HUES48 (cell line): ENCODE measurements around the gene PHACTR1.
A peak's percentile ranks its signal among the peaks of the same experiment; 100 is the strongest.
"Not testable (repeated sequence)": the region's sequence is repeated elsewhere in the genome, so short reads cannot be mapped to it uniquely, and the experiment has no call there.

Experiments
- H3K27ac ChIP-seq: one replicate; pipeline ENCODE4 v1.7.0; 2013; ENCODE audit warnings: low read depth, low read length, inconsistent platforms
- H3K27me3 ChIP-seq: 2 replicates; pipeline ENCODE4 v1.6.1; 2013; ENCODE audit warnings: mild to moderate bottlenecking, low read length; ENCODE audit not compliant: control insufficient read depth, insufficient read depth
- H3K36me3 ChIP-seq: 2 replicates; pipeline ENCODE4 v1.6.1; 2013; ENCODE audit warnings: low read length; ENCODE audit not compliant: control insufficient read depth, insufficient read depth
- H3K4me1 ChIP-seq: 2 replicates; pipeline ENCODE4 v1.6.1; 2013; ENCODE audit warnings: mild to moderate bottlenecking, low read length; ENCODE audit not compliant: control insufficient read depth, insufficient read depth
- H3K4me3 ChIP-seq: 2 replicates; pipeline ENCODE4 v1.5.1; 2013; ENCODE audit warnings: mild to moderate bottlenecking, low read depth, low read length
- H3K9ac ChIP-seq: 2 replicates; pipeline ENCODE4 v1.6.1; 2013; ENCODE audit warnings: mild to moderate bottlenecking, low read depth, low read length, moderate library complexity
- H3K9me3 ChIP-seq: 2 replicates; pipeline ENCODE4 v1.6.1; 2013; ENCODE audit warnings: low read length; ENCODE audit not compliant: control insufficient read depth, insufficient read depth

The PHACTR1 gene

GRCh38 chr6:13304580-13305260, 588.2 kb downstream of the PHACTR1 start:
- Histone ChIP-seq H3K9ac (no peak overlapping the region), H3K27me3 (no peaks in the 10 kb centered on the region), H3K4me3 (no peak overlapping the region), H3K27ac (peak overlapping the region; percentile 7), H3K36me3 (peaks cover 96% of the 10 kb centered on the region), H3K9me3 (no peaks in the 10 kb centered on the region), H3K4me1 (no peaks in the 10 kb centered on the region)

- H3K9ac ChIP-seq = no peak overlapping the region
- no peaks in the 10 kb centered on the region for H3K27me3 ChIP-seq
- peak overlapping the region; percentile 7 for H3K27ac ChIP-seq
- H3K36me3 ChIP-seq = peaks cover 91% of the 10 kb centered on the region
- no peaks in the 10 kb centered on the region for H3K4me1 ChIP-seq
- H3K4me3 ChIP-seq = no peak overlapping the region
- no peaks in the 10 kb centered on the region for H3K9me3 ChIP-seq
Measured at GRCh38 chr6:13305288-13305687, 588.7 kb downstream of the PHACTR1 start.

GRCh38 chr6:13305791-13306190, 589.2 kb downstream of the PHACTR1 start:
- no peaks in the 10 kb centered on the region for H3K4me1 ChIP-seq
- peaks cover 91% of the 10 kb centered on the region for H3K36me3 ChIP-seq
- H3K27me3 ChIP-seq = no peaks in the 10 kb centered on the region
- H3K4me3 ChIP-seq = no peak overlapping the region
- H3K9me3 ChIP-seq = no peaks in the 10 kb centered on the region
- H3K27ac ChIP-seq = no peak overlapping the region
- H3K9ac ChIP-seq = no peak overlapping the region

GRCh38 chr6:13307508-13307995, 591.0 kb downstream of the PHACTR1 start:
- Histone ChIP-seq H3K36me3 (peaks cover 91% of the 10 kb centered on the region), H3K27me3 (no peaks in the 10 kb centered on the region), H3K4me1 (no peaks in the 10 kb centered on the region), H3K9me3 (no peaks in the 10 kb centered on the region), H3K4me3 (no peak overlapping the region), H3K27ac (no peak overlapping the region), H3K9ac (no peak overlapping the region)

GRCh38 chr6:13308332-13308731, 591.8 kb downstream of the PHACTR1 start:
- Histone ChIP-seq H3K27ac (no peak overlapping the region), H3K36me3 (peaks cover 89% of the 10 kb centered on the region), H3K9ac (no peak overlapping the region), H3K4me1 (no peaks in the 10 kb centered on the region), H3K27me3 (no peaks in the 10 kb centered on the region), H3K4me3 (no peak overlapping the region), H3K9me3 (no peaks in the 10 kb centered on the region)

GRCh38 chr6:13311155-13311554, 594.6 kb downstream of the PHACTR1 start:
- Histone ChIP-seq H3K4me3 (no peak overlapping the region), H3K27me3 (no peaks in the 10 kb centered on the region), H3K4me1 (no peaks in the 10 kb centered on the region), H3K27ac (no peak overlapping the region), H3K36me3 (peaks cover 89% of the 10 kb centered on the region), H3K9ac (no peak overlapping the region), H3K9me3 (no peaks in the 10 kb centered on the region)

GRCh38 chr6:13314806-13315205, 598.2 kb downstream of the PHACTR1 start:
- Histone ChIP-seq H3K36me3 (peaks cover 90% of the 10 kb centered on the region), H3K27me3 (no peaks in the 10 kb centered on the region)

GRCh38 chr6:13315896-13316295, 599.3 kb downstream of the PHACTR1 start:
- Histone ChIP-seq H3K36me3 (peaks cover 96% of the 10 kb centered on the region), H3K9me3 (no peaks in the 10 kb centered on the region), H3K27ac (no peak overlapping the region), H3K27me3 (no peaks in the 10 kb centered on the region), H3K4me1 (no peaks in the 10 kb centered on the region), H3K4me3 (no peak overlapping the region), H3K9ac (no peak overlapping the region)

More at GRCh38 chr6:13314806-13315205, 598.2 kb downstream of the PHACTR1 start:
- Histone ChIP-seq H3K9ac (no peak overlapping the region), H3K9me3 (no peaks in the 10 kb centered on the region), H3K27ac (no peak overlapping the region), H3K4me1 (no peaks in the 10 kb centered on the region), H3K4me3 (no peak overlapping the region)

GRCh38 chr6:13318821-13319220, 602.3 kb downstream of the PHACTR1 start:
- H3K4me1 ChIP-seq = no peaks in the 10 kb centered on the region
- no peak overlapping the region for H3K4me3 ChIP-seq
- no peak overlapping the region for H3K9ac ChIP-seq
- no peak overlapping the region for H3K27ac ChIP-seq
- H3K9me3 ChIP-seq = no peaks in the 10 kb centered on the region
- peaks cover 97% of the 10 kb centered on the region for H3K36me3 ChIP-seq
- H3K27me3 ChIP-seq = no peaks in the 10 kb centered on the region

GRCh38 chr6:13319891-13320564, 603.5 kb downstream of the PHACTR1 start:
- Histone ChIP-seq H3K27me3 (no peaks in the 10 kb centered on the region), H3K27ac (no peak overlapping the region), H3K9me3 (no peaks in the 10 kb centered on the region), H3K9ac (no peak overlapping the region), H3K36me3 (peaks cover 96% of the 10 kb centered on the region), H3K4me3 (no peak overlapping the region), H3K4me1 (no peaks in the 10 kb centered on the region)

GRCh38 chr6:13326031-13326586, 609.5 kb downstream of the PHACTR1 start:
- not testable (repeated sequence) for H3K4me1 ChIP-seq, H3K27me3 ChIP-seq, H3K4me3 ChIP-seq, H3K27ac ChIP-seq, H3K9me3 ChIP-seq, H3K9ac ChIP-seq
- H3K36me3 ChIP-seq = peaks cover 49% of the 10 kb centered on the region
